H1 (cell line): ENCODE results near the gene CHTF18. TPM values are rescaled to one million over a fixed set of nuclear protein-coding genes. Genes with fewer than 3 reads are reported as not detected.

Source experiments
- CTCF ChIA-PET: fragments of 300-600 bp; sonication (Branson Sonifier 250); formaldehyde crosslinking; loops from one replicate; lab custom pipeline; 2021; ENCODE audit not compliant: partially characterized antibody; lab: Charles Lee
- POLR2A ChIA-PET: fragments of 300-600 bp; sonication (Branson Sonifier 250); formaldehyde crosslinking; loops from one replicate; lab custom pipeline; 2021; ENCODE audit warnings: inconsistent platforms; ENCODE audit not compliant: partially characterized antibody; lab: Charles Lee
- DNase-seq, 2 experiments: peaks; one replicate each; pipeline versions ENCODE4 v3.0.0 to v3.0.0-alpha.2; 2010 to 2022; ENCODE audit warnings: low spot score in 2 of 2, low read depth in 1 of 2, mixed read lengths in 1 of 2
- FAIRE-seq: peaks from 2 replicates; lab custom pipeline; 2011; peaks lifted over from hg19 to GRCh38; lab: Jason Lieb, UNC
- H2AFZ ChIP-seq: 2 replicates; pipeline ENCODE4 v1.8.1; 2012; ENCODE audit warnings: low read length, inconsistent platforms
- H2AK5ac ChIP-seq: 2 replicates; pipeline ENCODE4 v1.6.1; 2013; ENCODE audit warnings: low read depth, low read length
- H2BK120ac ChIP-seq: replicated peaks from 2 replicates; pipeline ENCODE3; 2013; ENCODE audit warnings: low read depth, low read length, inconsistent platforms
- H2BK12ac ChIP-seq: 2 replicates; pipeline ENCODE4 v1.6.1; 2013; ENCODE audit warnings: low read depth, low read length
- H2BK15ac ChIP-seq: 2 replicates; pipeline ENCODE4 v1.6.1; 2013; ENCODE audit warnings: low read length
- H2BK20ac ChIP-seq: 2 replicates; pipeline ENCODE4 v1.6.1; 2013; ENCODE audit warnings: low read length
- H2BK5ac ChIP-seq: 2 replicates; pipeline ENCODE4 v1.6.1; 2013; ENCODE audit warnings: low read depth, low read length
- H3K14ac ChIP-seq: 2 replicates; pipeline ENCODE4 v1.6.1; 2013; ENCODE audit warnings: inconsistent platforms; ENCODE audit not compliant: insufficient read length
- H3K18ac ChIP-seq: 2 replicates; pipeline ENCODE4 v1.6.1; 2013; ENCODE audit warnings: low read length; ENCODE audit errors: extremely low read depth
- H3K23ac ChIP-seq: 2 replicates; pipeline ENCODE4 v1.6.1; 2013; ENCODE audit warnings: inconsistent platforms; ENCODE audit not compliant: insufficient read length
- H3K23me2 ChIP-seq: 2 replicates; pipeline ENCODE4 v1.6.1; 2013; ENCODE audit warnings: low read depth, low read length
- H3K27ac ChIP-seq: 2 replicates; pipeline ENCODE4 v1.6.1; 2011; ENCODE audit warnings: low read depth, low read length, inconsistent platforms
- H3K27me3 ChIP-seq, 4 experiments: replicated peaks in 1 of 4; 1 replicate in 1 of 4; 2 replicates in 3 of 4; pipeline versions ENCODE4 v1.6.1 to v1.8.1; 2011 to 2013; ENCODE audit warnings: low read length in 3 of 4, mild to moderate bottlenecking in 3 of 4, inconsistent platforms in 2 of 4, mixed read lengths in 2 of 4, moderate library complexity in 1 of 4; ENCODE audit not compliant: control insufficient read depth in 3 of 4, insufficient read depth in 3 of 4; ENCODE audit errors: extremely low read depth in 1 of 4
- H3K36me3 ChIP-seq, 4 experiments: 2 replicates each; pipeline versions ENCODE4 v1.6.1 to v1.8.1; 2011 to 2013; ENCODE audit warnings: mild to moderate bottlenecking in 4 of 4, low read length in 3 of 4, moderate library complexity in 2 of 4, control low read depth in 1 of 4, inconsistent platforms in 1 of 4; ENCODE audit not compliant: insufficient read depth in 4 of 4, control insufficient read depth in 2 of 4
- H3K4ac ChIP-seq: replicated peaks from 2 replicates; pipeline ENCODE3; 2013; ENCODE audit warnings: low read length, low read depth, mixed read lengths, inconsistent platforms; ENCODE audit not compliant: insufficient read length
- H3K4me1 ChIP-seq, 4 experiments: replicated peaks in 1 of 4; 1 replicate in 1 of 4; 2 replicates in 3 of 4; pipeline versions ENCODE4 v1.6.1 to v1.8.1; 2011 to 2013; ENCODE audit warnings: low read length in 3 of 4, inconsistent platforms in 2 of 4, mixed read lengths in 1 of 4; ENCODE audit not compliant: insufficient read depth in 4 of 4, control insufficient read depth in 3 of 4
- H3K4me2 ChIP-seq, 2 experiments: 2 replicates each; pipeline versions ENCODE4 v1.6.1 to v1.8.1; 2011 to 2013; ENCODE audit warnings: low read depth in 2 of 2, low read length in 2 of 2, control low read depth in 1 of 2, inconsistent platforms in 1 of 2, mild to moderate bottlenecking in 1 of 2; ENCODE audit not compliant: insufficient read depth in 1 of 2
- H3K4me3 ChIP-seq, 4 experiments: fragments of 200-600, 300-600 bp in 1 of 4; sonication (generic), shearing (Covaris generic), sonication (Bioruptor Twin) in 1 of 4; 2 replicates each; pipeline versions ENCODE4 v1.5.1 to v1.8.1; 2011 to 2016; ENCODE audit warnings: low read length in 4 of 4, low read depth in 3 of 4, control low read depth in 2 of 4, inconsistent platforms in 2 of 4, mild to moderate bottlenecking in 2 of 4, mixed read lengths in 1 of 4, moderate library complexity in 1 of 4; ENCODE audit not compliant: insufficient read depth in 2 of 4; ENCODE audit errors: extremely low read depth in 1 of 4
- H3K56ac ChIP-seq: replicated peaks from 2 replicates; pipeline ENCODE3; 2013; ENCODE audit warnings: low read depth, mild to moderate bottlenecking, mixed read lengths, low read length, inconsistent platforms; ENCODE audit not compliant: insufficient read length
- H3K79me1 ChIP-seq: 2 replicates; pipeline ENCODE4 v1.6.1; 2013; ENCODE audit warnings: low read depth, low read length, control low read depth
- H3K79me2 ChIP-seq, 2 experiments: 2 replicates each; pipeline versions ENCODE4 v1.6.1 to v1.8.1; 2012 to 2013; ENCODE audit warnings: low read length in 2 of 2, mild to moderate bottlenecking in 2 of 2, inconsistent platforms in 1 of 2; ENCODE audit not compliant: insufficient read depth in 2 of 2, control insufficient read depth in 1 of 2
- H3K9ac ChIP-seq, 4 experiments: replicated peaks in 1 of 4; 1 replicate in 1 of 4; 2 replicates in 3 of 4; pipeline versions ENCODE4 v1.6.1 to v1.8.1; 2011 to 2013; ENCODE audit warnings: low read depth in 3 of 4, low read length in 3 of 4, control low read depth in 2 of 4, mild to moderate bottlenecking in 2 of 4, moderate library complexity in 2 of 4, inconsistent platforms in 1 of 4; ENCODE audit errors: extremely low read depth in 1 of 4
- H3K9me3 ChIP-seq, 2 experiments: 2 replicates each; pipeline versions ENCODE4 v1.6.1 to v1.8.1; 2012 to 2013; ENCODE audit warnings: mild to moderate bottlenecking in 2 of 2, moderate library complexity in 2 of 2, control low read depth in 1 of 2, inconsistent platforms in 1 of 2, low read depth in 1 of 2, low read length in 1 of 2, mixed read lengths in 1 of 2; ENCODE audit not compliant: insufficient read depth in 2 of 2
- H4K20me1 ChIP-seq, 2 experiments: replicated peaks in 1 of 2; 2 replicates each; pipeline versions ENCODE3 to v1.8.1; 2011 to 2013; ENCODE audit warnings: inconsistent platforms in 2 of 2, low read length in 2 of 2, mild to moderate bottlenecking in 1 of 2; ENCODE audit not compliant: insufficient read depth in 2 of 2, control insufficient read depth in 1 of 2
- H4K5ac ChIP-seq: 2 replicates; pipeline ENCODE4 v1.6.1; 2013; ENCODE audit warnings: low read length, low read depth, mixed read lengths, inconsistent platforms; ENCODE audit not compliant: insufficient read length
- H4K8ac ChIP-seq: 2 replicates; pipeline ENCODE4 v1.8.0; 2013; ENCODE audit warnings: mild to moderate bottlenecking, moderate library complexity, low read length, inconsistent platforms; ENCODE audit not compliant: insufficient read depth; ENCODE audit errors: extremely low read depth
- H4K91ac ChIP-seq: replicated peaks from 2 replicates; pipeline ENCODE3; 2013; ENCODE audit warnings: low read length, mixed read lengths, inconsistent platforms; ENCODE audit not compliant: insufficient read length
- CBX5 ChIP-seq: fragments of 300-800, 300-1000 bp; sonication (generic); IDR thresholded peaks from 2 replicates; pipeline ENCODE4 v1.7.1; 2016; ENCODE audit warnings: antibody characterized with exemption, low read length, low read depth
- CHD2 ChIP-seq: IDR thresholded peaks from 2 replicates; pipeline ENCODE4 v1.6.1; 2012; ENCODE audit warnings: low read length, improper control_type of control experiment
- CTCF ChIP-seq, 3 experiments: IDR thresholded peaks; 1 replicate in 2 of 3; 2 replicates in 1 of 3; pipeline versions ENCODE4 v1.5.1 to v1.6.1; 2011; ENCODE audit warnings: low read length in 3 of 3, mild to moderate bottlenecking in 3 of 3, inconsistent platforms in 2 of 3, low read depth in 1 of 3, moderate library complexity in 1 of 3; ENCODE audit not compliant: insufficient read depth in 1 of 3; ENCODE audit errors: control extremely low read depth in 1 of 3
- E2F6 ChIP-seq: IDR thresholded peaks from 2 replicates; pipeline ENCODE4 v1.6.1; 2012; ENCODE audit warnings: inconsistent platforms
- GABPA ChIP-seq: IDR thresholded peaks from 2 replicates; pipeline ENCODE4 v1.6.1; 2011; ENCODE audit warnings: mild to moderate bottlenecking, low read length, moderate library complexity, borderline replicate concordance; ENCODE audit not compliant: insufficient read depth
- PHF8 ChIP-seq: fragments of 200-600 bp; sonication (generic); conservative IDR thresholded peaks from 2 replicates; pipeline ENCODE4 v1.7.1; 2012; ENCODE audit warnings: low read depth, mild to moderate bottlenecking, inconsistent platforms, low read length, moderate library complexity
- TAF7 ChIP-seq: optimal IDR thresholded peaks from 2 replicates; pipeline ENCODE3; 2011; ENCODE audit warnings: low read depth, mild to moderate bottlenecking, inconsistent platforms, low read length, moderate library complexity, borderline replicate concordance
- TCF12 ChIP-seq: IDR thresholded peaks from 2 replicates; pipeline ENCODE4 v1.6.1; 2011; ENCODE audit warnings: low read depth, mild to moderate bottlenecking, low read length
- WGBS, 2 experiments: shearing (Covaris generic) in 1 of 2; methylation state at CpG; one replicate each; pipeline versions ENCODE4 v1.1.6 to v1.1.7; 2013 to 2015; ENCODE audit warnings: low lambda C conversion rate in 2 of 2, mixed read lengths in 2 of 2, inconsistent platforms in 1 of 2, low coverage in 1 of 2, missing lambda C conversion rate in 1 of 2; ENCODE audit not compliant: insufficient replicate concordance in 2 of 2, insufficient coverage in 1 of 2, insufficient read length in 1 of 2; ENCODE audit errors: extremely low coverage in 1 of 2, missing lambda C conversion rate in 1 of 2; 5-methylcytosine and 5-hydroxymethylcytosine counted together
- polyA plus RNA-seq, 7 experiments: library from polyadenylated mRNA; depleted of rRNA in 3 of 7; stranded (reverse) in 5 of 7; unstranded in 2 of 7; fragments of >200 nt in 5 of 7; fragments of 200-250 nt in 2 of 7; gene quantifications; 1 replicate in 5 of 7; 2 replicates in 1 of 7; 4 replicates in 1 of 7; pipeline versions ENCODE4 v1.2.1 to v1.2.3, GENCODE V29; 2011 to 2013; ENCODE audit warnings: missing spikeins in 2 of 7, mixed read lengths in 2 of 7
- total RNA-seq: library from RNA; stranded (reverse); fragmentation: NEBNext Ultra II Directional; extraction: Animal tissue kit (Norgen Biotek cat#: 25700); gene quantifications from 2 replicates; pipeline ENCODE4 v1.2.1, GENCODE V29; 2021

CHTF18 gene
- total and polyA plus RNA-seq, 2 of the 8 experiments (the other 6 are each of a cell fraction or from before 2014, with no cell fraction given), result 75.3 to 104 TPM

- Histone ChIP-seq H2BK20ac (no peak overlapping the region), H4K91ac (no peak overlapping the region), H3K14ac (no peak overlapping the region), H3K9ac (no peak overlapping the region; a peak in 1 of 7 replicates), H2BK120ac (no peak overlapping the region), H2BK12ac (no peak overlapping the region), H3K23ac (no peak overlapping the region), H3K36me3 (no peaks in the 10 kb centered on the region), H3K23me2 (no peaks in the 10 kb centered on the region; the same call in 1 of the 2 replicates), H3K4me1 (peaks cover 0 to 3% (median 2%) of the 10 kb centered on the region in 4 experiments; a peak in 6 of 7 replicates), H4K8ac (no peak overlapping the region), H3K4me3 (peak overlapping the region; percentile 2 to 55 (median 25); a peak in 5 of 8 replicates), H3K4ac (no peak overlapping the region), H2BK15ac (no peak overlapping the region), H4K5ac (no peak overlapping the region), H2AFZ (no peak overlapping the region), H3K18ac (no peak overlapping the region), H3K4me2 (peak overlapping the region; percentile 47 to 75; a peak in 3 of 4 replicates), H2AK5ac (no peak overlapping the region), H3K9me3 (peaks cover 0 to 6% of the 10 kb centered on the region in 2 experiments; a peak in 1 of 4 replicates), H4K20me1 (peaks cover 0 to 4% of the 10 kb centered on the region in 2 experiments), H3K27me3 (peaks cover 0 to 6% (median 4%) of the 10 kb centered on the region in 4 experiments; a peak in 6 of 7 replicates), H2BK5ac (no peak overlapping the region), H3K56ac (no peak overlapping the region), H3K79me2 (peaks cover 0 to 3% of the 10 kb centered on the region in 2 experiments; a peak in 1 of 4 replicates), H3K79me1 (no peaks in the 10 kb centered on the region), H3K27ac (no peak overlapping the region)
- DNase-seq (peak in 1 of 2 experiments; percentile 91), FAIRE-seq (no peak)
- CTCF ChIA-PET, result interaction anchor here (1.0 to 1.7 kb wide), 3 partner anchors 32 to 244 kb away, joined by 3 to 4 read pairs (median 4); no protein-coding TSS in a partner anchor
- POLR2A ChIA-PET, result no interaction called here
- WGBS, 2 experiments, result 29% methylated on average over 35 of the region's 67 CpGs; no CpG with 5 or more reads in 1 of the 2 experiments
- peak; percentile 82 to 94 (median 91) for TF ChIP-seq CTCF (IDR thresholded peaks at IDR 0.05; ENCODE audit: control extremely low read depth in 1 of 3, insufficient read depth in 1 of 3, low read depth in 1 of 3, low read length in 3 of 3)
- TF ChIP-seq CBX5, result no peak
- no peak for TF ChIP-seq PHF8
- peak; percentile 45 for TF ChIP-seq TAF7
- no peak for TF ChIP-seq E2F6
- TF ChIP-seq GABPA, result peak; percentile 84; the same call in 1 of the 2 replicates
- 0 out of 2 replicates have a peak, but pooled peaks have one; percentile 35 for TF ChIP-seq TCF12
- no peak for TF ChIP-seq CHD2
These were observed 24.9 kb downstream of the CHTF18 start for GRCh38 chr16:813204-813915.
